GM19468 (cell line): ENCODE measurements around the gene CLEC4G.
"Not testable (repeated sequence)": the region's sequence is repeated elsewhere in the genome, so short reads cannot be mapped to it uniquely, and the experiment has no call there.

Source experiments
- ATAC-seq: cut with Tn5 transposase; IDR thresholded peaks from one replicate; pipeline ENCODE4 v1.9.1; 2021; ENCODE audit warnings: mild to moderate bottlenecking, moderate library complexity, moderate number of reproducible peaks; ENCODE audit not compliant: unreplicated experiment; ENCODE audit errors: extremely low read depth

Gene CLEC4G

DNA sequence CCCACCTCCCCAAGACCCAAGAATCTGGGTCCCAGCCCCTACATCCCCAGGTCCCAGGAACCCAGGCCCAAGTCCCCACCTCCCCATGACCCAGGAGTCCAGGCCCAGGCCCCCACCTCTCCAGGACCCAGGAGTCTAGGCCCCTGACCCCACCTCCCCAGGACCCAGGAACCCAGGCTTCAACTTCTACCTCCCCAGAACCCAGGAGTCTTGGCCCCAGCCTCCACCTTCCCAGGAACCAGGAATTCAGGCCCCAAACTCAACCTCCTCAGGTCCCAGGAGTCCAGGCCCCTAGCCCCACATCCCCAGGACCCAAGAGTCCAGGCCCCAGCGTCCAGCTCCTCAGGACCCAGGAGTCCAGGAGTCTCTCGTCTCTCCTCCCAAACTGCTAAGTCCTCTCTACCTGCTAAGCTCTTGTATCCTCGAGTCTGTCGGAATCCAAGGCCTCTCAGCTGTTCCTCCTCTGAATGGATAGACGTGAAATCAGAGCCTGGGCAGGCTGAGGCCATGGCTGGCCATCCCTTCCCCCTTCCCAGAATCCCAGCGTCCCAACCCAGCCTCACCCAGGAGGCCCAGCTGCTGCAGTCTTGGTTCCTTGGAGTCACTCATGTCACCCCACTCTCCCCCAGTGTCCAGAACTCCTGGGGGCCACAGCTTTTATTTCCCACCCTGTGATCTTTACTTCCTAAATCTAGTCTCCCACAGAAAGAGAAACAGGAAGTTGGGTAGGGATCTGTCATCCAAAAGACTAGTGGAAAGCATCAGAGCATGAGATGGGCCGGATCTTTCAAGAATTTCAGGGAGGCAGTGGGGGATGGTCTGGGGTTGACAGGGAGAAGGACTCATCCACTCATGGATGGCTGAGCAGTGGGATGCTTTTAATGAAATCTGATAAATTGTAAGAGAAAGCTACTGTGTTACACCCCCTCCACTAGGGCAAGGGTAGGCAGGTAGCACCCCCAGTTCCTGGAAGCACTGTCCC lies 15.3 kb upstream of the CLEC4G start, which contains the start of gene CD209:
CD209 (minus strand) TSS at position 632 of the 982 bp plus-strand sequence; CDS start at position 609, 23 bp downstream.
- ATAC-seq: no peak

GRCh38 chr19:7746306-7746705 lies 14.4 kb upstream of the CLEC4G start:
- not testable (repeated sequence) for ATAC-seq

DNA sequence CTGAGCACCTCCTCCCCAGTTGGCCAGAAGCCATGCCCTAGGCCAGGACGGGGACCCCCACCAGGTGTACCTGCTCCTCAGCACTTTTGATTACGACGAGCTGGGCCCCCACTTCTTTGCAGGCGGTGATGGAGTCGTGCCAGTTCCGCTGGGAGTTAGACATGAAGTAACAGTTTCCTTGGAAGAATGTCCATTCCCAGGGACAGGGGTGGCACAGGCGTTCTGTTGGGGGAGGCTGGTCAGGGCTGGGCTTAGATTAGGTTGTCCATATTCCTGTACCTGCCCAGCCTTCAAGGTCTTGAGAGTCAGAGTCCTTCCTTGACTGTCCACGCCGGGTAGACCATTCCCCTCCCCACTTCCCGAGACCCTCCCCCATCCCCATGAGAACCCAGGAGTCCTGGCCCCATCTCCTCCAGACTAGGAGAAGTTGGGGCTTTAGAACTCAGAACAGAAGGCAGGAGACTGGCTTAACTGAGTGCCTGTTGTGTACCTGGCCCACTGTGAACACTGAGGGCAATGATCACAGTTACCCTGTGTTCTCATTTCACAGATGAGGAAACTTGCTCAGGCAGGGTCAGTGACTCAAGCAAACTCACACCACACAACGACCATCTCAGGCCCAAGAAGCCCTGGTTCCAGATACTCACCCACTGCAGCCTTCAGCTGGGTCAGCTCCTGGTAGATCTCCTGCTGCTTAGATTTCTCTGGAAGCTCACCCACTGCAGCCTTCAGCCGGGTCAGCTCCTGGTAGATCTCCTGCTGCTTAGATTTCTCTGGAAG lies 13.2 kb upstream of the CLEC4G start:
- ATAC-seq: no peak

- no peak for ATAC-seq
These were observed 12.4 kb upstream of the CLEC4G start for GRCh38 chr19:7744199-7744786.

GRCh38 chr19:7743425-7743841 lies 11.5 kb upstream of the CLEC4G start:
- ATAC-seq: no peak

DNA sequence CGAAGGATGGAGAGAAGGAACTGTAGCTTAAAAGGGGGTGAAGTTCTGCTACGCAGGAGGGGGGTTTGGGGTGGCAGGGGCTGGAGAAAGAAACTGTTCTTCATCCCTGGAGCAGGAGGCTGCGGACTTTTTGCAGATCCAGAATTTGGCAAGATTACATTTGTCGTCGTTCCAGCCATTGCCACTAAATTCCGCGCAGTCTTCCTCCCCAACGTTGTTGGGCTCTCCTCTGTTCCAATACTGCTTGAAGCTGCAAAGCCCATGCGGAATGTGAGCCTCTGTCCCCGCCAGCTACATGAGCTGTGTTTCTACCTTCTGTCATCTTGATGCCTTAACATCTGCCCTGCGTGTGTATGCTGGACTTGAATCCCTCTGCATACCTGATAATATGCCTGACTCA lies 11.1 kb upstream of the CLEC4G start:
- no peak for ATAC-seq

DNA sequence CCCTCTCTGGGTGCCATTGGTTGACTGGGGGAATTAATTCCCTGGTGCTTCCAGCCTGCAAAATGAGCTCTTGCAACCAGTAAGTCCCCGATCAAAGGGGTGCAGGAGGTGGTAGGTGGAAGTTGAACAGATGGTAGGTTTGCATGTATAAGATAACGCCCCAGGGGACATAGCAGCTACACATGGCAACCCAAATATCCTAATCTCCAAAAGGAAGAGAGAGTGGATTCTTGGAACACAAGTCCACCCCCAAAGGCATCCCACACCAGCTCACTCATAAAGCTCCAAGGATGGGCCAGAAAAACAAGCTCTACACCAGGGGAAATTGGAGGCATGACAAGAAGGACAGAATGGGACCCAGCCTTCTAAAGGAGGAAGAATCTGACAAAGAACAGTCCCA lies 10.7 kb upstream of the CLEC4G start:
- no peak for ATAC-seq

- no peak for ATAC-seq
These were observed 8.8 kb upstream of the CLEC4G start for GRCh38 chr19:7740682-7741054.

DNA sequence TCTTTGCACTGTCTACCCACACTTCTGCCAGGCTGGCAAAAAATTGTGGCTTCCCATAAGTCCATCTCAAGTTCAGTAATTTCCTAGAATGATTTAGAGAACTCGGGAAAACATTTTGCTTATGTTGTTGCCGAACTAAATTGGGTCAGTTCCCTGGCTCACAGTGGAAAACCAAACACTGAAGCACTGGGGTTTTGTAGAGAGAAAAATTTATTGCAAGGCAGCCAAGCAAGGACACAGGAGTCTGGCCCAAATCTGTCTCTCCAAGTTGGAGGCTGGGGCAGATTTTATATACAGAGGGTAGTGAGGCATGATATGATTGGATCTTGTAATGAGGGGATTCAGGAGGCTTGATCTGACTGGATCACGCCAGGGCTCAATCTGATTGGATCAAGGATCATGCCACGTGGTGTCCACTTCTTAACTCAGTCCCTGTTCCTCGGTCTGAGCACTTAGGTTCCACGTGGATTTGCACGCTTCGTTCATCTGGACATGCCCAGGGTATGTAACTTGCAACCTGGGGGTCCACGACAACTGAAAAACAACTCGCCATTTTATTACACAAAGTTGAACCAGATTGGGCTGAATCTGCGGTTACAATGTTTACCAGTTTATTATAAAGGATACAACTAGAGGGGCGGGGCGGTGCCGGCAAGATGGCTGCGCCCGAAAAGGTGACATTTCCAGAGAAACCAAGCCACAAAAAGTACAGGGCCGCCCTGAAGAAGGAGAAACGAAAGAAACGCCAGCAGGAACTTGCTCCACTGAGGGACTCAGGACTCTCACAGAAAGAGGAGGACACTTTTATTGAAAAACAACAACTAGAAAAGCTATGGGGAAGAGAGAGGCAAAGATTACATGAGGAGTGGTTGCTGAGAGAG lies 8.1 kb upstream of the CLEC4G start:
- ATAC-seq: no peak

DNA sequence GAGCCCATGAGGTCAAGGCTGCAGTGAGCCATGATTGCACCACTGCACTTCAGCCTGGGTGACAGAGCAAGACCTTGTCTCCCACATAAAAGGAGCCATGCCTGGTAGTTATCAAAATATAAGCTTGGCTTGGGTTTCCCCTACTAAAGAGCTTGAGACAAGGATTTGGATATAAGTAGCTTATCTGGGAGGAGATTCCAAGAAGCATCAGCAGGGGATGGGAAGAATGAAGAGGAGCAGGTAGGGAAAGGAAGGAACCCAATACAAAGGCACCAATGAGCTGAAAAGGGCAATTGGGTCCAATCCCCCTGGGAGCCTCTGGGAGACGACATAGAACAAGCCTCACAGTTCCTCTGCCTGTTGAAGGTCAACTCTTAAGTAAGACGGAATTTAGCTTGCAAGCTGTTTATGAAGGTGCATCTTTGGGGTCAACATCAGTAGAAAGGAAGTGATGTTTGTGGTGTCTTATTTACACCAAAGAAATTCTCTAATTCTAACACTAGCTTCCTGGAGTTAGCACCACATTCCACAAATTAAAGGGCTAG lies 7.4 kb upstream of the CLEC4G start:
- no peak for ATAC-seq

- no peak for ATAC-seq
These were observed 6.1 kb upstream of the CLEC4G start for GRCh38 chr19:7738023-7738422.

DNA sequence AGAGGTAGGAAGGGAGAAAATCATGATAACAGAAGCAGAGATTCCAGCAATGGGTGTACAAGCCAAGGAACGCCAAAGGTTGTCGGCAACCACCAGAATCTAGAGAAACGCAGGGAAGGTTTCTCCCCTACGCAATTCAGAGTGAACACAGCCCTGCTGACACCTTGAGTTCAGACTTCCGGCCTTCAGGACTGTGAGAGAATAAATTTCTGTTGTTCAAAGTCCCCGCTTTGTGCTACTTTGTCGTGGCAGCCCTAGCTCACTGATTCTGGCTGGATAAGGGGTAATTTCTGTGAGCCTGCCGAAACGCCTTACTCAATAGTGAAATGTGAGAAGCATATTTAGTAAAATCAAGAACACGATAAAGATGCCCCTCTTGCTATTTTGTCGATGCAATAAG lies 5.3 kb upstream of the CLEC4G start:
- ATAC-seq: no peak

GRCh38 chr19:7736148-7736547 lies 4.2 kb upstream of the CLEC4G start:
- ATAC-seq: no peak

DNA sequence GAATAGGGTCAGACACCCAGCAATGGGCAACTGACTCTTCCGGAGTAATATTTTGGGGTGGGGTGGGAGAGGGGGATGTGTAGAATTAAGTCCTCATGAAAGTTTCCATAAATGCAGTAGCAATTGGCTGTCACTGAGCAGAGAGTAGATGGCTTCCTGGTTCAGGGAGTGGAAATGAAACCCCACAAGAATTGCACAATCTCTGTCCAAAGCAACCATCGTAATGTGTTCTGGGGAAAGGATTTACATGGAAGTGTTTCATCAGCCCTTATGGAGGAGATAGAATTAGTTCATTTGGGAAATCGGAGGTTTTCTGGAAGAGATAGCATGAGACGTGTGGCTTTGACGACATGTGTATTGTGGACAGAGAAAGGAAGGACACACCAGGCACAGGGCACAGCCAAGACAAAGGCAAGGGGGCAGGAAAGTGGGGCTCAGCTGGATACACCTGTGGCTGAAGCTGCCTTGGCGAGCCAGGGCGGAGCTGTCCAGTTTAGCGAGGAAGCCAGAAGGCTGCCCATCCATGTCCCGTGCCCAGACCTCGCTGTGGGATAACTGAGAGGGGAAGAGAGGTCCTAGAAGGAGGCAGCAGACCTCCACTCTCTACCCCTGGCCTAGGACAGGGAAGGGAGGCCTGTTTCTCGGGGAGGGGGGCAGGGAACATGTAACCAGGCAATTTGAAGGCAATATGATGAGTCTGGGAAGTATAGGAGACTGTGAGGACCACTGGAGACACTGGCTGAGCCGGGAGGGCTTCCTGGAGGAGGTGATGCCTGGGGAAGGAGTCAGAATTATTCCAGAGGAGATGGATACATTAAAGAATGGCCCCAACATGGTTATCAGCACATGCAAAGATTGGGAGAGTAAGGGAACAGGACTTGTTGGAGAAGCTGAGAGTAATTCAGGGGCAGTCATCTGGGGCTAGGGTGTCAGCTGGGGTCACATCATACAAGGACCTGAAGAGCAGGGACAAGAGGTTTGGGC lies 2.6 kb upstream of the CLEC4G start:
- ATAC-seq: no peak

- no peak for ATAC-seq
These were observed 1.5 kb upstream of the CLEC4G start for GRCh38 chr19:7733376-7733775.

- ATAC-seq: no peak
These were observed 295 bp downstream of the CLEC4G start for GRCh38 chr19:7731615-7732014.

- ATAC-seq: no peak
These were observed 703 bp downstream of the CLEC4G start for GRCh38 chr19:7731218-7731595.
